PFSK-1 (cell line): ENCODE results near the gene ASS1.

ENCODE experiments used
- FOXP2 ChIP-seq: optimal IDR thresholded peaks from 2 replicates; pipeline ENCODE3; 2011; ENCODE audit warnings: borderline replicate concordance, control low read depth, inconsistent platforms; ENCODE audit not compliant: insufficient read depth; ENCODE audit errors: extremely low read length, extremely low read depth
- POLR2AphosphoS5 ChIP-seq: IDR thresholded peaks from 2 replicates; pipeline ENCODE4 v1.6.1; 2012; ENCODE audit warnings: low read depth, mild to moderate bottlenecking, control low read depth, low read length, moderate library complexity
- SIN3A ChIP-seq: IDR thresholded peaks from 2 replicates; pipeline ENCODE4 v1.6.1; 2012; ENCODE audit warnings: mild to moderate bottlenecking, low read length, moderate library complexity, borderline replicate concordance; ENCODE audit not compliant: insufficient read depth
- TAF1 ChIP-seq: IDR thresholded peaks from 2 replicates; pipeline ENCODE4 v1.6.1; 2012; ENCODE audit warnings: low read length, control low read depth, borderline replicate concordance; ENCODE audit not compliant: insufficient read depth
- TF ChIP-seq, protein P1 (sequence below), 2 experiments: IDR thresholded peaks; 2 replicates each; pipeline versions ENCODE4 v1.6.1 to v1.8.0; 2011 to 2012; ENCODE audit warnings: low read depth in 2 of 2, low read length in 2 of 2, control low read depth in 1 of 2, inconsistent platforms in 1 of 2, mild to moderate bottlenecking in 1 of 2, moderate library complexity in 1 of 2; ENCODE audit not compliant: insufficient read depth in 1 of 2

The ASS1 gene

GRCh38 chr9:130498918-130499698, 54.3 kb downstream of the ASS1 start:
- TF ChIP-seq TAF1 (no peak), SIN3A (no peak), POLR2AphosphoS5 (no peak), FOXP2 (no peak)
- TF ChIP-seq, protein P1, sequence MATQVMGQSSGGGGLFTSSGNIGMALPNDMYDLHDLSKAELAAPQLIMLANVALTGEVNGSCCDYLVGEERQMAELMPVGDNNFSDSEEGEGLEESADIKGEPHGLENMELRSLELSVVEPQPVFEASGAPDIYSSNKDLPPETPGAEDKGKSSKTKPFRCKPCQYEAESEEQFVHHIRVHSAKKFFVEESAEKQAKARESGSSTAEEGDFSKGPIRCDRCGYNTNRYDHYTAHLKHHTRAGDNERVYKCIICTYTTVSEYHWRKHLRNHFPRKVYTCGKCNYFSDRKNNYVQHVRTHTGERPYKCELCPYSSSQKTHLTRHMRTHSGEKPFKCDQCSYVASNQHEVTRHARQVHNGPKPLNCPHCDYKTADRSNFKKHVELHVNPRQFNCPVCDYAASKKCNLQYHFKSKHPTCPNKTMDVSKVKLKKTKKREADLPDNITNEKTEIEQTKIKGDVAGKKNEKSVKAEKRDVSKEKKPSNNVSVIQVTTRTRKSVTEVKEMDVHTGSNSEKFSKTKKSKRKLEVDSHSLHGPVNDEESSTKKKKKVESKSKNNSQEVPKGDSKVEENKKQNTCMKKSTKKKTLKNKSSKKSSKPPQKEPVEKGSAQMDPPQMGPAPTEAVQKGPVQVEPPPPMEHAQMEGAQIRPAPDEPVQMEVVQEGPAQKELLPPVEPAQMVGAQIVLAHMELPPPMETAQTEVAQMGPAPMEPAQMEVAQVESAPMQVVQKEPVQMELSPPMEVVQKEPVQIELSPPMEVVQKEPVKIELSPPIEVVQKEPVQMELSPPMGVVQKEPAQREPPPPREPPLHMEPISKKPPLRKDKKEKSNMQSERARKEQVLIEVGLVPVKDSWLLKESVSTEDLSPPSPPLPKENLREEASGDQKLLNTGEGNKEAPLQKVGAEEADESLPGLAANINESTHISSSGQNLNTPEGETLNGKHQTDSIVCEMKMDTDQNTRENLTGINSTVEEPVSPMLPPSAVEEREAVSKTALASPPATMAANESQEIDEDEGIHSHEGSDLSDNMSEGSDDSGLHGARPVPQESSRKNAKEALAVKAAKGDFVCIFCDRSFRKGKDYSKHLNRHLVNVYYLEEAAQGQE (IDR thresholded peaks at IDR 0.05; ENCODE audit: insufficient read depth in 1 of 2, low read depth in 2 of 2, low read length in 2 of 2): no peak

- no peak for TF ChIP-seq POLR2AphosphoS5
- TF ChIP-seq FOXP2: no peak
- TF ChIP-seq, protein P1 (IDR thresholded peaks at IDR 0.05; ENCODE audit: insufficient read depth in 1 of 2, low read depth in 2 of 2, low read length in 2 of 2): no peak
- TF ChIP-seq SIN3A: no peak
- TF ChIP-seq TAF1: no peak
Measured at GRCh38 chr9:130499804-130500263, 55.1 kb downstream of the ASS1 start.

DNA sequence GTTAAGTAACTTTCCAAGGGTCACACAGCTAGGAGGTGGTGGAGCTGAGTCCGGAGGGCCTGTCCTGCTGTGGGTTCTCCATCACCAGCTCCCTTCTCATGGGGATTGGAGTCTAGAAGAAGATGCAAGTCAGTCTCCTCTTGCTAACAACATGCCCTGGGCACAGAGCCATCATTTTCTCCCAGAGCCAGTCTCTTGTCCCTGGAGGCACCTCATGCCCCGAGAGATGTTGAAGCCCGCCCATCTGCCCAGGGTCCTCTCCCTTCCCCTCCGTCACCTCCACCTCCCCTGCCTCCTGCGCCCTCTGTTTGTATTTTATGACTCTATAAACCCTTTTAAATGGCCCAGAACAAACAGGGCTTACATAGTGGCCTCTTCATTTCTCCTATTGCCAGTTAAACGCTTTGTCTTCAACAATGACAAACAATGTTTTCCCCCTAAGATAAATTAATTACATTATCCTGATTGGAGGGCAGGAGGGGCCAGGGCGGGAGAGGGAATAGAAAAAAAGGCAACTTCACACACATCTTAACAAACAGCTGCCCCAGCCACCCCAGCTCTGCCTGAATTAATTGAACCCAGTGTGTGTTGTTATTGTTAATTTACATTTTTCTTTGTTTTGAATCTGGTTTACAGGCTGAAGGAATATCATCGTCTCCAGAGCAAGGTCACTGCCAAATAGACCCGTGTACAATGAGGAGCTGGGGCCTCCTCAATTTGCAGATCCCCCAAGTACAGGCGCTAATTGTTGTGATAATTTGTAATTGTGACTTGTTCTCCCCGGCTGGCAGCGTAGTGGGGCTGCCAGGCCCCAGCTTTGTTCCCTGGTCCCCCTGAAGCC, 55.8 kb downstream of the ASS1 start:
- TF ChIP-seq, protein P1 (IDR thresholded peaks at IDR 0.05; ENCODE audit: insufficient read depth in 1 of 2, low read depth in 2 of 2, low read length in 2 of 2): no peak
- TF ChIP-seq TAF1 (no peak), SIN3A (no peak), POLR2AphosphoS5 (no peak), FOXP2 (no peak)

DNA sequence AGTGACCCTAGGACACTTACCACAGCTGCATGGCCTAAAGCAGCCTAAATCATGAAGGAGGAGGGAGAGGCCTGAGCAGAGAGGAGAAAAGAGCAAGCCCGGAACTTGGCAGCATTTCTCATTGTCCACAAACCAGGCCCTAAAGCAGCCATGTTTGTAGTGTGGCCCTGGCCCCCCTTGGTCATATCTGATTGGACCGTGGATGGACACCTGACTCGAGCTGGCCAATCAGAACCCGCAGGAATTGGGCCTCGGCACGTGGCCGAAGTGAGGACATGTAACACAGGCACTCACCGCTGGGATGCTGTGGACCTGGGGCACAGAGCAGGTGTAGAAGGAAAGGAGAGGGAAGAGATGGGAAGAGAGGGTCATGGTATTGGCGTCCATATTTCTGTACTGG, 56.9 kb downstream of the ASS1 start:
- no peak for TF ChIP-seq FOXP2
- TF ChIP-seq POLR2AphosphoS5: no peak
- no peak for TF ChIP-seq TAF1
- TF ChIP-seq, protein P1 (IDR thresholded peaks at IDR 0.05; ENCODE audit: insufficient read depth in 1 of 2, low read depth in 2 of 2, low read length in 2 of 2): no peak
- TF ChIP-seq SIN3A: no peak
